ENCODE data around the gene ZNF154.

Gene ZNF154

GRCh38 chr19:57688011-57688763 lies 20.8 kb downstream of the ZNF154 start:
- Histone ChIP-seq H3K9me3 (ENCODE audit: low read length) (peaks cover 73% of the 10 kb centered on the region), H3K36me3 (ENCODE audit: insufficient read depth, low read length) (peaks cover 85% of the 10 kb centered on the region), H3F3A (ENCODE audit: insufficient read depth, low read length) (no peaks in the 10 kb centered on the region), H3K27ac (ENCODE audit: low read depth, low read length, poor library complexity, severe bottlenecking) (no peak overlapping the region), H3K9me2 (ENCODE audit: low read depth, low read length) (no peaks in the 10 kb centered on the region), H3K27me3 (ENCODE audit: insufficient read depth, low read length) (no peaks in the 10 kb centered on the region), H3K79me2 (ENCODE audit: insufficient read depth, low read length) (peaks cover 22% of the 10 kb centered on the region), H4K20me1 (ENCODE audit: insufficient read depth, low read length) (no peaks in the 10 kb centered on the region), H3K4me2 (ENCODE audit: low read length) (no peak overlapping the region), H3K4me3 (ENCODE audit: low read depth, low read length, poor library complexity, severe bottlenecking) (no peak overlapping the region), H2AFZ (ENCODE audit: low read length) (no peak overlapping the region), H3K4me1 (ENCODE audit: insufficient read depth, low read length, severe bottlenecking) (peaks cover 3% of the 10 kb centered on the region), H3K9ac (ENCODE audit: low read length) (no peak overlapping the region)
- no peak for TF ChIP-seq EZH2 (IDR thresholded peaks at IDR 0.05; ENCODE audit: borderline replicate concordance, low read length)
- no peak for TF ChIP-seq CTCF (IDR thresholded peaks at IDR 0.05; ENCODE audit: low read length)

GRCh38 chr19:57687363-57688010 lies 21.5 kb downstream of the ZNF154 start:
- no peaks in the 10 kb centered on the region for H3K27me3 ChIP-seq (ENCODE audit: insufficient read depth, low read length)
- H3K27ac ChIP-seq (ENCODE audit: low read depth, low read length, poor library complexity, severe bottlenecking) = no peak overlapping the region
- no peak for TF ChIP-seq EZH2 (IDR thresholded peaks at IDR 0.05; ENCODE audit: borderline replicate concordance, low read length)
- no peak for TF ChIP-seq CTCF (IDR thresholded peaks at IDR 0.05; ENCODE audit: low read length)
- H3K36me3 ChIP-seq (ENCODE audit: insufficient read depth, low read length) = peaks cover 87% of the 10 kb centered on the region
- no peak overlapping the region for H3K4me3 ChIP-seq (ENCODE audit: low read depth, low read length, poor library complexity, severe bottlenecking)
- H3K9me2 ChIP-seq (ENCODE audit: low read depth, low read length) = no peaks in the 10 kb centered on the region
- H3K9me3 ChIP-seq (ENCODE audit: low read length) = peaks cover 73% of the 10 kb centered on the region
- H3K4me2 ChIP-seq (ENCODE audit: low read length) = no peak overlapping the region
- no peaks in the 10 kb centered on the region for H3F3A ChIP-seq (ENCODE audit: insufficient read depth, low read length)
- H4K20me1 ChIP-seq (ENCODE audit: insufficient read depth, low read length) = no peaks in the 10 kb centered on the region
- no peak overlapping the region for H3K9ac ChIP-seq (ENCODE audit: low read length)
- peaks cover 10% of the 10 kb centered on the region for H3K4me1 ChIP-seq (ENCODE audit: insufficient read depth, low read length, severe bottlenecking)
- no peak overlapping the region for H2AFZ ChIP-seq (ENCODE audit: low read length)
- peaks cover 29% of the 10 kb centered on the region for H3K79me2 ChIP-seq (ENCODE audit: insufficient read depth, low read length)

GRCh38 chr19:57686727-57687126 lies 22.3 kb downstream of the ZNF154 start:
- no peak for TF ChIP-seq CTCF (IDR thresholded peaks at IDR 0.05; ENCODE audit: low read length)
- no peak for TF ChIP-seq EZH2 (IDR thresholded peaks at IDR 0.05; ENCODE audit: borderline replicate concordance, low read length)
- H4K20me1 ChIP-seq (ENCODE audit: insufficient read depth, low read length) = no peaks in the 10 kb centered on the region
- peaks cover 86% of the 10 kb centered on the region for H3K36me3 ChIP-seq (ENCODE audit: insufficient read depth, low read length)
- H3K4me1 ChIP-seq (ENCODE audit: insufficient read depth, low read length, severe bottlenecking) = peaks cover 11% of the 10 kb centered on the region
- no peak overlapping the region for H3K9ac ChIP-seq (ENCODE audit: low read length)
- no peaks in the 10 kb centered on the region for H3F3A ChIP-seq (ENCODE audit: insufficient read depth, low read length)
- no peak overlapping the region for H3K4me2 ChIP-seq (ENCODE audit: low read length)
- no peaks in the 10 kb centered on the region for H3K27me3 ChIP-seq (ENCODE audit: insufficient read depth, low read length)
- no peak overlapping the region for H3K27ac ChIP-seq (ENCODE audit: low read depth, low read length, poor library complexity, severe bottlenecking)
- peaks cover 34% of the 10 kb centered on the region for H3K79me2 ChIP-seq (ENCODE audit: insufficient read depth, low read length)
- no peak overlapping the region for H2AFZ ChIP-seq (ENCODE audit: low read length)
- H3K4me3 ChIP-seq (ENCODE audit: low read depth, low read length, poor library complexity, severe bottlenecking) = no peak overlapping the region
- no peaks in the 10 kb centered on the region for H3K9me2 ChIP-seq (ENCODE audit: low read depth, low read length)
- peaks cover 73% of the 10 kb centered on the region for H3K9me3 ChIP-seq (ENCODE audit: low read length)

Measured in OCI-LY1 (cell line).